GM12892 (cell line): ENCODE measurements around the gene AGR2.

Source experiments
- DNase-seq: peaks from one replicate; pipeline ENCODE4 v3.0.0; 2011; ENCODE audit not compliant: insufficient read length
- FAIRE-seq: peaks from 2 replicates; lab custom pipeline; 2011; peaks lifted over from hg19 to GRCh38; lab: Jason Lieb, UNC
- POLR2A ChIP-seq: IDR thresholded peaks from 2 replicates; pipeline ENCODE4 v1.6.1; 2011; ENCODE audit warnings: low read depth, low read length, control low read depth
- POLR2AphosphoS5 ChIP-seq: IDR thresholded peaks from 2 replicates; pipeline ENCODE4 v1.6.1; 2011; ENCODE audit warnings: low read depth, low read length, control low read depth
- TAF1 ChIP-seq: IDR thresholded peaks from 2 replicates; pipeline ENCODE4 v1.6.1; 2011; ENCODE audit warnings: low read depth, mild to moderate bottlenecking, control low read depth, low read length, borderline replicate concordance

AGR2 gene

DNA sequence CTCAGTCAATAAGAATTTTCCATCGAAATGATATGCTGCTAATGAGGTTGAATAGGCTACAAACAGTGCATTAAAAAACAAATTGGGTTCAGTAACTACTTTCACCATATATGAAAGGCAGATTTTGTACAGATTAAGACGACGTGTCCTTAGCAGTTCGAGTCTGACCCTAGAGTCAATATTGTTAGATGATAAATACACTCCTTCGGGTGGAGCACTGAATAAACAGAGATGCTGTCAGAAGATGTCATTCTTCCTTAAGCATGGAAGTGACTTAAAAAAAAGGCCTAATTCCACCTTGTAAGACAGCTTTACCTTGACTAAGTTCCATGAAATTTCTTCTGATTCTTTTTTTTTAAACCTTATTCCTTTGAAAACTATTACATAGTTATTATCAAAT lies 5.8 kb upstream of the AGR2 start:
- no peak for FAIRE-seq

DNA sequence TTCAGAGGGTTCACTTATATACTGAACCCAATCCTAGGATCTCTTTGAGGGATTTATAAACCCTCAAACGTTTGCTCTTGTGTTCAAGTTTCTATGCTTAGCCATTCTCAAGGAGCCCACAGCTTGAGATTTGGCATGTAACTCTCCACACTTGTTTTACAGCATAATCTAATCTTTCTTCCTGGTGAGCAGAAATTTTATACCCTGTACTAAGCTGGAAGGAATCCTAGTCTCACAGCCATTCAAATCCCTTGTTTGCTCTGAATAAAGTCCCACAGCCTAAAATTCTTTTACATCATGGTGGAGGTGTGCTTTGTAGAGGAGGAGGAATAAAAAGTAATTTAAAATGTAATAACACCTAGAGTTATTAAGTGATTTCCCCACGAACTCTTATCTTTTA lies 5.3 kb upstream of the AGR2 start:
- no peak for DNase-seq
- FAIRE-seq: no peak
- TF ChIP-seq POLR2A (no peak), POLR2AphosphoS5 (no peak), TAF1 (no peak)

More for the DNA sequence above, 5.8 kb upstream of the AGR2 start:
- DNase-seq: no peak
- TF ChIP-seq POLR2A (no peak), POLR2AphosphoS5 (no peak), TAF1 (no peak)

DNA sequence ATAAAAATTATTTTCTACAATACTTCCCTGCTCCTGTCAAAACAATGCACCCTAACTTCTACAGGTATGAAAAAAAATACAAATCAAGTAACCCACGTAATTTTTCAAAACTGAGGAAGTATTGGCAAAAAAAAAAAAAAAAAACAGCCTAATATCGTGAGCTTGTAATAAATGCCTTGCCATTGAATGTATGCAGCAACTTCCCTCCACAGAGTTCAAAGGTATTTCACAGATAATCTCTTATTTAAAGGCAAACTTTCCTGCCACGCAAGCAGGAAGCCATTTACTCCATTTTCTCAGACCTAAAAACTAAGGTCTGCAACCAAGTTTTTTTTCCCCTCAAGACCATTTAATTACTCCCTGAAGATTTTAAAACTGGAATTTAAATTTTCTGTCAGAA lies 642 bp upstream of the AGR2 start:
- no peak for FAIRE-seq
- DNase-seq: no peak
- no peak for TF ChIP-seq TAF1
- TF ChIP-seq POLR2A: no peak
- TF ChIP-seq POLR2AphosphoS5: no peak

DNA sequence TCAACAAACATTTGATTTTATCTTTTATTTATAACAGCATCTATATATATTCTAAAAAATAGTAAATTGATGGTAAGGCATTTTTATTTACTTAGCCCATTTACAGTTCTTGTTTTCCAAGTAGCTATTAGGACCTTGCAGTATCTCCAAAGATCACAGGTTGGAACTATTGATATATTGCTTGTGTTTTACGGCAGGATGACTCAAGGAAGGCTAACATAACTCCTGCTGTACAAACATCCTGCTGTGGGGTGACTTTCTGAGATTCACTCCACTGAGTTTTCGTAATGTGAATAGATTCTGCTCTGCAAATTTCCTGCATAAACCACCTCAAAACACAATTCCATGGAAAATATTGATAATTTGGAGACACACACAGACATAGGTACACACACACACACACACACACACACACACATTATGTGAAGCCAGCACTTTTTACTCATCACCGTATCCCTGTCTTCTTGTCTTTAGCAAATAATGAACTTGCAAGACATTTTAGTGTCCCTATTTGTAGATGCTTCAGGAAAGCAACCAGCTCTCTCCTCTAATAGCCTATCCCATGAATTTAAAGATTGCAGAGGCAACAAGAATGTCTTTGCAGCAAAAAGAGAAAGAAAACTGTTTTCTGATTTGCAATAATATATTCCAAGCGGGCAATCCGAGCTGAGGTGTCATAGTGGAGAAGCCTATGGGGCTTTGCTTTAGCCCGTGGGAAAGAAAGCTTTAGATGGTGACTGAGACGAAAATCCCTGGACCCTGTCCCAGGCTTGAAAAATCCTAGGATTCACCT lies 722 bp downstream of the AGR2 start:
- DNase-seq (no peak), FAIRE-seq (no peak)
- TF ChIP-seq POLR2AphosphoS5: no peak

DNA sequence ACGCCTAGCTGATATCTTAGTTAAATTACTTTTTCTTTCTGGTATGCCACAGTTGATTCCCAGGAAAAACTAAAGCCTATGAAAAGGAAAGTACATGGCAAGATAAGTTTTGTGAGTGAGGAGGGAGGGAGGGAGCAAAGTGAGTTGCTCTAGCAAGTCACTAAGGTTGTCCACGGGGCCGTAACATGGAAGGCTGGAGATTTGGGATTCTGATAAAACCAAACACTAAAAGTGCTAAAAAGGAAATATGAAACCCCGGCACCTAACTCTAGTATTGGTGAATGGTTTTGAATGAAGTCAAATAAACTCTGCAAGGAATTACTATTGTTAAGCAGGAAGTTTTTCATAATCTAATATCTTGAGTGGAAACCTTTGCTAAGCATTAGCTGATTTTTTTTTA lies 1.7 kb downstream of the AGR2 start:
- DNase-seq (no peak), FAIRE-seq (no peak)
- TF ChIP-seq TAF1 (no peak), POLR2A (no peak), POLR2AphosphoS5 (no peak)

DNA sequence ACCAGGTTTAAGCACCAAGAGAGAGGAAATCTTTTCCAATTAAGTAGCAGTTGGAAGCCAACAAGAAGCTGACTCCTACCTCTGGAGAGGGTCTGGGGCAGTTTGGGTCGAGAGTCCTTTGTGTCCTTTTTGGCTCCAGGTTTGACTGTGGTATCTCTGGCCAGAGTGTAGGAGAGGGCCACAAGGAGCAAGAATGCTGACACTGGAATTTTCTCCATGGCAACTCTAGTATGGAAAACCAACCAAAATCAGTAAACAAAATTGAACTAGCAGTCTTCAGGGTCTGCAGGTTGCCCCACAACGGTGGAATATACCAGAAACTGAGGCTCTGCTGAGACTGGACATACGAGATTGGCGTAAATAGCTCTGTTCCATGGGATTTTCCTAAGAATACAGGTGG lies 3.2 kb downstream of the AGR2 start:
- FAIRE-seq (no peak), DNase-seq (no peak)
- no peak for TF ChIP-seq POLR2A
- TF ChIP-seq TAF1: no peak
- TF ChIP-seq POLR2AphosphoS5: no peak

DNA sequence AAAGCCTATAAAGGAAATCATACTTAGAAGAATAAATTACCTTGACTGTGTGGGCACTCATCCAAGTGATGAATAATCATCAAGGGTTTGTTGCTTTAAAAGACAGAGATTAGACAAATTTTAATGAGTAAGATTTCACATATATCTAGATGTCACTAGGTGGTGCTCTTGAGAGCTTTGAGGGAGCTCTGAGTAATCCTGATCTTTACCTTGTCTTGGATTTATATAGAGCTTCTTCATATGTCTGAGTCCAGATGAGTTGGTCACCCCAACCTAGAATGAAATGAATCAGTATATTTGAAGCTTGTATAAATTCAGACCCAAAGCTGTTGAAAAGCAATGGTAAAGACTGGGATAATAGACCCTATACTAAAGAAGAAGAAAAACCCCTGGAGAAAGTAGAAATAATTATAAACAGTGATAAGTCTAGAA lies 3.7 kb downstream of the AGR2 start:
- DNase-seq: no peak
- FAIRE-seq: no peak
- TF ChIP-seq POLR2A: no peak
- no peak for TF ChIP-seq POLR2AphosphoS5
- no peak for TF ChIP-seq TAF1

DNA sequence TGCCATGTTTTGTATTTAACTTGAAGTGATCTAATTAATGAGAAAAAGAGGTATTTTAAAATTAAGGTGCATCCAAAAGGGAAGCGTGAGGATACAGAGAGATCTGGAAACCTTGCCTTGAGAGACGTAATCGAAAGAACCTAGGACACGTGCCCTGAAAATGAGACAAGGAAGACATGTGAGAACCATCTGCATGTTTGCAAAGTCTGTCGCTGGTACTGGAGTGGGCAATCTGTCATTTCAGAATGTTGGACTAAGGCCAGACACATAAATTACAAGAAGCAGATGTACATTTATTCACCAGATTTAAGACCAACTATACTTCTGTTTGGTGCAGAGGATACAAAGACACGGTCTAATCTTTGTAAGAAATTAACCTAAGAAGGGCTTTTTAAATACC lies 9.2 kb downstream of the AGR2 start:
- TF ChIP-seq POLR2AphosphoS5 (no peak), TAF1 (no peak), POLR2A (no peak)
- no peak for FAIRE-seq
- DNase-seq: no peak

DNA sequence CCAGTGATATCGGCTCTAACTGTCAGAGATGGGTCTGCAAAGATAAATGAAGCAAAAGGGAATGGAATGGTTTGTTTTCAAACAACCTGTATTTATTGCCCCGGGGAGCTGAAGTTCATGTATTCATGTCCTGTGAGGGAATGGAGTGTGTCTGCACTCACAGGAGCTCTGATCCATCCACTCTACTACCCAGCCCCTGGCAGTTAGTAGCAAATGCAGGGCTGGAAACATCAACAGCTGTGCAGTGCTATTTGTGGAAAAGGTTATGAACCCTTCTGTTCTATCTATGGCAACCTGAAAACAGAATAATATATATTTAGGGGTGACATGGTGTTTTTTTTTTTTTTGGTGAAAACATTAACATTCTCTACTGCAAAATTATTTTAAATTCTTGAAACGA lies 9.8 kb downstream of the AGR2 start:
- TF ChIP-seq POLR2A (no peak), POLR2AphosphoS5 (no peak), TAF1 (no peak)
- DNase-seq (no peak), FAIRE-seq (no peak)

DNA sequence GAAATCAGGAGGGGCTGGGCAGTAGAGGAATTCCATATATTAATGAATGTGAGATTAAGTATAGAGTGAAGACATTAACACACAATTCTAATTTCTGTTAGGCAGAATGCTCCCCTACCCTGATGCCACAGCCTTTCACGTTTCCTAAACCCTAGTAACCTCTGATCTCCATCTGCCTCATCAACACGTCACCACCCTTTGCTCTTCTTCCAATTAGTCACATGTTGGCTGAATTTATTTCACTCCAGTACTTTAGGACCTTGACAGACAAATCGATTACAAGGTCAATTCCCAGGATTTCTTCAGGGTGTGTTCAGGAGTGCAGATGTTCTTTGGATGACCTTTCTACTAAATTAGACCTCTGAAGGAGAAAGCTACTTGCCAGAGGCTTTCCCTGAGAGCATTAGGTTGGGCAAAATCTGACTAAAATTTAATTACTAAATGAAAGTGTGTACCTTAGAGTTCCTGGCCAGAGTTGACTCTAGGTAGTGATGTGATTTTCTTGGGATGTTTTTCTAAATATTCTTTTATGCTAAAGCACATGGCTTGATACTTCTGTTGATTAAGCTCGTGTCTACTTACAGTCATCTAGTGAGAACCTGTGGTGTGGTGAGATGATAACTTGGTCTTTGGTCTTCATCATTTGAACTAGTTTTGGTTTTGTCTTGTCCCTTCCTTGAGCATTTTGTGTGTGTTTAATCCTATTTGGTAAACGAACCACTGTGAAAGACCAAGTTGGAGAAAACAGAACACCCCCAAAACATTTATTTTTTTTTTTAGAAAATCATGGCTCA lies 12.7 kb downstream of the AGR2 start:
- no peak for FAIRE-seq
- DNase-seq: no peak
- TF ChIP-seq POLR2A: no peak
- no peak for TF ChIP-seq TAF1
- no peak for TF ChIP-seq POLR2AphosphoS5

DNA sequence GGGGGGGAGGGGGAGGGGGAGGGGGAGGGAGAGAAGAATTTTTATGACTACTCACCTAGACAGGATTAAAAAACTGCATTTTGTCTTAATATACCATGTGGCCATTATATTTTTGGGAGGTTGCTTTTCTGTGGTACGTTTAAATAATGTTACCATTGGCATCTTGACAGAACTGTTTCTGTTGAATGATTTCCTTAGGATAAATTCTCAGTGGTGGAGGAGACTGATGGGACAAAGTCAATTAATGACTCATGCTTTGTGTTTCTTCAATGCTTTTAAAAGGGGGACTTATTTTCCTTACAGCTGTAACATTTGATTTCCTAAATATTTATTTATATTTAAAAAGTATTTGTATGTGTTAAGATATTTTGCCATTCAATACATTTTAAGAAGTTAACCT lies 13.7 kb downstream of the AGR2 start:
- DNase-seq (no peak), FAIRE-seq (no peak)
- TF ChIP-seq TAF1 (no peak), POLR2A (no peak), POLR2AphosphoS5 (no peak)

DNA sequence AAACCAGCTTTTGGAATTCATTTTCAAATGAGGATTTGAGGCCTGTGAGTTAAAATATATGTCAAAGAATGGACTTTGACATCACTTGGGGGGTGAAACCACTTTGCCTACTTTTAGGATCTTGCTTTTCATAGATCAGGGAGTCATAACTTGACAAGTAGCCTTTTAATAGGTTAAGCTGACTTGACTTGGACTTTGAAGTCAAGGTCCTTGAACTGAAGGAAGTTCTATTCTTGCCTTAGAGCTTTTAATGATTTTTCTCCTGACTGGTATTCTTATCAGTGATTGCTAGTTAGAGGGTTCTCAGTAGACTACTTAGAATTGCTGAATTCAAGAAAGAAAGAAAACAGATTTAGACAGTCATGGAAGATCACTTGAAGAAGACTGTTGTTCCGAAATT lies 17.7 kb downstream of the AGR2 start:
- DNase-seq (no peak), FAIRE-seq (no peak)
- no peak for TF ChIP-seq POLR2A
- TF ChIP-seq TAF1: no peak
